Heart right ventricle (tissue), 16 donors: ENCODE measurements around the gene EXOSC1. TPM values are rescaled to one million over a fixed set of nuclear protein-coding genes. Genes with fewer than 3 reads are reported as not detected.

Experiments used
- ATAC-seq, 8 donors: fragments of 200-7000 bp; cut with Tn5 transposase; one replicate each; pipeline ENCODE4 v1.9.1; 2020; ENCODE audit warnings: mild to moderate bottlenecking in 8 of 8, moderate library complexity in 8 of 8, moderate number of reproducible peaks in 1 of 8
- DNase-seq, 2 donors: peaks; one replicate each; pipeline ENCODE4 v3.0.0-alpha.2; 2020
- H3K27ac ChIP-seq, 10 donors: fragments of 200-600 bp; sonication (generic) in 2 of 10; one replicate each; pipeline versions ENCODE4 v1.5.0 to v1.8.0; 2020 to 2022; ENCODE audit warnings: mild to moderate bottlenecking in 3 of 10
- H3K27me3 ChIP-seq, 7 donors: fragments of 200-600 bp; one replicate each; pipeline ENCODE4 v1.8.0; 2021 to 2022; ENCODE audit warnings: mild to moderate bottlenecking in 2 of 7
- H3K36me3 ChIP-seq, 9 donors: fragments of 200-600 bp; sonication (generic) in 1 of 9; one replicate each; pipeline versions ENCODE4 v1.5.0 to v1.8.0; 2020 to 2022; ENCODE audit warnings: mild to moderate bottlenecking in 2 of 9
- H3K4me1 ChIP-seq, 9 donors: fragments of 200-600 bp; sonication (generic) in 1 of 9; one replicate each; pipeline versions ENCODE4 v1.5.0 to v1.8.0; 2020 to 2022; ENCODE audit warnings: mild to moderate bottlenecking in 4 of 9
- H3K4me3 ChIP-seq, 10 donors: fragments of 200-600 bp; sonication (generic) in 2 of 10; one replicate each; pipeline versions ENCODE4 v1.5.0 to v1.8.0; 2020 to 2022; ENCODE audit warnings: mild to moderate bottlenecking in 7 of 10, moderate library complexity in 2 of 10
- H3K9me3 ChIP-seq, 11 donors: fragments of 200-600 bp in 10 of 11; sonication (generic) in 2 of 11; one replicate each; pipeline versions ENCODE4 v1.5.0 to v1.8.0; 2013 to 2022; ENCODE audit warnings: mild to moderate bottlenecking in 2 of 11, control low read depth in 1 of 11, moderate library complexity in 1 of 11
- WGBS, 2 donors: extraction: QIAGEN DNeasy Blood & Tissue Kit; methylation state at CpG; one replicate each; pipeline ENCODE4 v1.1.7; 2013; ENCODE audit warnings: inconsistent platforms in 1 of 2; 5-methylcytosine and 5-hydroxymethylcytosine counted together
- intact Hi-C, 10 donors: fragments of 100-400 bp; cut with DNase I; formaldehyde crosslinking; loops; one replicate each; pipeline versions ENCODE4 v1.11.1 to v1.14.2; 2022
- polyA plus RNA-seq, 2 donors: library from polyadenylated mRNA; stranded (reverse); fragments of 200-250 nt; gene quantifications; one replicate each; pipeline ENCODE4 v1.2.3, GENCODE V29; 2013
- total RNA-seq, 10 donors: library from RNA; stranded (reverse); fragmentation: NEBNext Ultra II Directional in 3 of 10; extraction: Animal tissue kit (Norgen Biotek cat#: 25700) in 3 of 10; gene quantifications; one replicate each; pipeline versions ENCODE4 v1.2.1 to v1.2.4, GENCODE V29; 2021 to 2023
- TF ChIP-seq, protein P1 (sequence below), 9 donors: fragments of 200-600 bp; sonication (generic) in 2 of 9; IDR thresholded peaks; one replicate each; pipeline versions ENCODE4 v1.5.0 to v1.8.0; 2021 to 2022; ENCODE audit warnings: antibody characterized with exemption in 9 of 9, mild to moderate bottlenecking in 5 of 9, moderate library complexity in 1 of 9
- donor health status: Arrhythmogenic right ventricular cardiomyopathy.
- donor health status: ischemic (EF 13 %, LVEDD 7.1; RV severe dilation, severe dysfunction).
- donor health status: healthy with polysubstance abuse.
- donor health status: DM: no; HTN: yes; CAD: no.
- donor health status: DM: no; HTN: no; CAD: no.
- donor health status: ischemic (EF 25% LVEDD 6.9; RV normal size, moderate dysfunction).
- donor health status: ischemic (EF 25% LVEDD 5.7; RV mildly dilated, moderate dysfunction).
- donor health status: healthy.
- donor health status: DM: yes; HTN: yes; CAD: no.
- donor health status: Ischemic cardiomyopathy.
- donor health status: ischemic (EF 35%, LVEDD 5.7; RV mildly dilated, moderate dysfunction).
- donor health status: nonischemic (EF 11% LVEDD 7.7; RV severe dilation, severe dysfunction).
- donor health status: DM: yes; HTN: yes; CAD: no.
- donor health status: PGD.
- donor health status: ischemic (EF 29% LVEDD 5.4; RV normal size, mild dysfunction).
- donor health status: nonischemic (EF 23%, LVEDD 6.1; RV moderate dilation, normal function).

Gene EXOSC1
- total and polyA plus RNA-seq, 12 donors, result 11.7 to 31.3 (median 15.8) TPM

DNA sequence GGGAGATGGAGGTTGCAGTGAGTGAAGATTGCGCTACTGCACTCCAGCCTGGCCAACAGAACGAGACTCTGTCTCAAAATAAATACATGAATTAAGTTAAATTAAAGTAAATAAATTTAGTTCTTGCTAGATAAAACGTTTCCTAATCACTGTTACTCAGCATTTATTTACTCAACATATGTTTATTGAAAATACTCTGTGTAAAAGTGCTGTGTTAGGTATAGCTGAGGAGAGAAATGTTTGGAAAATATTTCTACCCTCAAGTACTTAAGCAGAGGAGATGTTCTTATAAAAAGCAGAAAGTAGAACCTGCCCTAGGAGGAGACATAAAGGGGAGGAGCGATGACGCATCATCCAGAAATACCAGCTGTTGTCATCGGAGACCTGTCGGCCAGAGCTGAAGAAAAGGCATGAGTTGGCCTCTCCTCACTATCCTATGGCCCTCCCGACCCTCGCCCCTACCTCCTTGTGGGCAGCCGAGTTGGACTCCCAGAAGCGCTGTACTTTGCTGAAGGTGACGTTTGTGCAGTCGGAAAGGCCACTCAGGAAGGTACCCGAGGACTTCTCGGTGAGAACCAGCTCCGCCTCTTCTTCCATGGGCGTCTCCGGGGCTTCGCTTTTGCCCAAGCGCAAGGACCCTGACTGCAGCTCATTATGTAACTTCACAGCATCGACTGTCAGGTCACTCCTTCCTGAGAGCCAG, 45.8 kb downstream of the EXOSC1 start:
- no peaks in the 10 kb centered on the region for H3K9me3 ChIP-seq
- TF ChIP-seq, protein P1, sequence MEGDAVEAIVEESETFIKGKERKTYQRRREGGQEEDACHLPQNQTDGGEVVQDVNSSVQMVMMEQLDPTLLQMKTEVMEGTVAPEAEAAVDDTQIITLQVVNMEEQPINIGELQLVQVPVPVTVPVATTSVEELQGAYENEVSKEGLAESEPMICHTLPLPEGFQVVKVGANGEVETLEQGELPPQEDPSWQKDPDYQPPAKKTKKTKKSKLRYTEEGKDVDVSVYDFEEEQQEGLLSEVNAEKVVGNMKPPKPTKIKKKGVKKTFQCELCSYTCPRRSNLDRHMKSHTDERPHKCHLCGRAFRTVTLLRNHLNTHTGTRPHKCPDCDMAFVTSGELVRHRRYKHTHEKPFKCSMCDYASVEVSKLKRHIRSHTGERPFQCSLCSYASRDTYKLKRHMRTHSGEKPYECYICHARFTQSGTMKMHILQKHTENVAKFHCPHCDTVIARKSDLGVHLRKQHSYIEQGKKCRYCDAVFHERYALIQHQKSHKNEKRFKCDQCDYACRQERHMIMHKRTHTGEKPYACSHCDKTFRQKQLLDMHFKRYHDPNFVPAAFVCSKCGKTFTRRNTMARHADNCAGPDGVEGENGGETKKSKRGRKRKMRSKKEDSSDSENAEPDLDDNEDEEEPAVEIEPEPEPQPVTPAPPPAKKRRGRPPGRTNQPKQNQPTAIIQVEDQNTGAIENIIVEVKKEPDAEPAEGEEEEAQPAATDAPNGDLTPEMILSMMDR (IDR thresholded peaks at IDR 0.05), result no peak
- no peaks in the 10 kb centered on the region for H3K27me3 ChIP-seq
- WGBS, 2 donors, result 18 to 20% methylated on average over 21 of the region's 21 CpGs
- intact Hi-C loops, result loop anchor here in 4 of 10 donors (5.0 to 10.0 kb wide), 4 partner anchors 63 to 337 kb away; partner anchors contain the start of gene ZFYVE27 (in 1 of the 4)
- H3K36me3 ChIP-seq, result peaks cover 0 to 38% (median 7%) of the 10 kb centered on the region in 9 donors
- peak overlapping the region in 8 of 10 donors; percentile 56 to 91 (median 84) for H3K27ac ChIP-seq
- DNase-seq (peak in 1 of 2 donors; percentile 39), ATAC-seq (peak; percentile 8 to 79 (median 64))
- peaks cover 0 to 25% (median 13%) of the 10 kb centered on the region in 9 donors for H3K4me1 ChIP-seq
- peak overlapping the region; percentile 48 to 96 (median 80) for H3K4me3 ChIP-seq

DNA sequence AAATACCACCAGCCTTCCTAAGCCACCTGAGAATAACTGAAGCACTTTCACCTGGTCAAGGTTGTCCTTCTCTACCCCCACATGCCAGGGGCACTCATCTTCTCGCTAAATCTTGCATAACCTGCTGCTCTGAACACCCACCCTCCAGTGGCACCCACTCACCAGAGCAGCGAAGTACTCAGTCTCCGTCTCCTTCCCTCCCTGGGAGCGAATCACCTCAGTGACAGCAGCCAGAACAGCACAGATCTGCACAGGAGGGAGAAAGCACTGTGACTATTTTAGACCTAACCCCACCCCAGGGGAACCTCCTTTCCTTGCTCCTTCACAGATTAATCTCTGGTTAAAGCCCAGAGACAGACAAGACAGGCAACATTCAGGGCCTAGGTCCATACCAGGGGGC, 49.8 kb downstream of the EXOSC1 start:
- Histone ChIP-seq H3K27me3 (no peaks in the 10 kb centered on the region), H3K36me3 (peaks cover 0 to 76% (median 31%) of the 10 kb centered on the region in 9 donors), H3K4me3 (no peak overlapping the region), H3K9me3 (no peaks in the 10 kb centered on the region), H3K4me1 (peaks cover 0 to 17% (median 13%) of the 10 kb centered on the region in 9 donors), H3K27ac (no peak overlapping the region)
- DNase-seq (no peak), ATAC-seq (no peak)
- WGBS, 2 donors, result 73 to 75% methylated on average over 4 of the region's 4 CpGs
- intact Hi-C loops, result no loop called here
- TF ChIP-seq, protein P1 (IDR thresholded peaks at IDR 0.05), result no peak

DNA sequence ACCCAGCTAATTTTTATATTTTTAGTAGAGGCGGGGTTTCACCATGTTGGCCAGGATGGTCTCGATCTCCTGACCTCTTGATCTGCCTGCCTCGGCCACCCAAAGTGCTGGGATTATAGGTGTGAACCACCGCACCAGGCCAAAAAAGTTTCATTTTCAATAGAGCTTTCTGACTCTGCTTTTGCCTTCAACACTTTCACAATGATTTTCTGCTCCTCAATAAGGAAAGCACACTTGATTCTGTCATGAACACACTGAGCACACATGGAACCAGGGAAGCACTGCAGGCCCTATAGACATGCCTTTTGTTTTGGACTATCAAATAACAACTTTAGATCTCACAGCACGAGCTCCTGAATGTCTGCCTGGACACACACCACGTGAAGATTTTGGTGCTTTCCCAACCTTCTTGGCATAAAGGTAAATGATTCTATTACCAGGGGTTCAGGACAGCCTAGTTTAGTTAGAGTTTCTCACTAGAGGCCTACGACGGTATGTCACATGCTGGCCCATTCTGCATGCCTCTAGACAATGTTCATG, 52.7 kb downstream of the EXOSC1 start:
- 92 to 94% methylated on average over 8 of the region's 8 CpGs for WGBS, 2 donors

DNA sequence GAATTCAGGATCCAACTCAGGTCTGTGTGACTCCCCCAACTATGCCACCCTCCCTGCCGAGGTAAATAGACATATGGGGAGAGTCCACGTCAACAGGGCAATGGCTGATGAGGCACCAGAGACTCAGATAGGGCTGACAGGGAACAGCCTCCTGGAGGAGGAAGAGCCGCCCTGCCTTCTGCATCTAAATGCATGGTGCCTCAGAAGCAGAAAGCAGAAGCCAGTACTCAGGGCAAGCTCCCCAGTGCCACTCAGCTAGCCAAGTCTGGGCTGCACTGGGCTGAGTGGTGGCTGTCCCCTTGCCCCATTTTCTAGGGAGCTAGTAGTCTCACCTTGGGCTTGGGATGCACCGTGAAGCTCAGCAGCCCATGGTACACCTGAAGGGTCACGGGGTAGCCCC, 55.7 kb downstream of the EXOSC1 start:
- peak in 2 of 8 donors; percentile 19 to 39 for ATAC-seq
- peak overlapping the region in 1 of 10 donors; percentile 49 for H3K27ac ChIP-seq
- 85 to 94% methylated on average over 5 of the region's 5 CpGs for WGBS, 2 donors
- H3K27me3 ChIP-seq, result no peaks in the 10 kb centered on the region
- H3K36me3 ChIP-seq, result peaks cover 0 to 99% (median 45%) of the 10 kb centered on the region in 9 donors
- no peak overlapping the region for H3K4me3 ChIP-seq
- TF ChIP-seq, protein P1 (IDR thresholded peaks at IDR 0.05), result no peak
- no peaks in the 10 kb centered on the region for H3K9me3 ChIP-seq
- DNase-seq, result no peak
- intact Hi-C loops, result no loop called here
- peaks cover 0 to 11% (median 0%) of the 10 kb centered on the region in 9 donors for H3K4me1 ChIP-seq

More for the DNA sequence above, 52.7 kb downstream of the EXOSC1 start:
- no peaks in the 10 kb centered on the region for H3K9me3 ChIP-seq
- DNase-seq, result no peak
- TF ChIP-seq, protein P1 (IDR thresholded peaks at IDR 0.05), result no peak
- ATAC-seq, result no peak
- H3K27me3 ChIP-seq, result no peaks in the 10 kb centered on the region
- H3K27ac ChIP-seq, result no peak overlapping the region
- peaks cover 0 to 96% (median 50%) of the 10 kb centered on the region in 9 donors for H3K36me3 ChIP-seq
- H3K4me3 ChIP-seq, result no peak overlapping the region
- intact Hi-C loops, result no loop called here
- H3K4me1 ChIP-seq, result no peaks in the 10 kb centered on the region
